HG03469 (cell line): Measurements from ENCODE around the gene CA10.

Experiments
- ATAC-seq: cut with Tn5 transposase; IDR thresholded peaks from one replicate; pipeline ENCODE4 v1.9.1; 2021; ENCODE audit warnings: mild to moderate bottlenecking, moderate library complexity, moderate number of reproducible peaks; ENCODE audit not compliant: unreplicated experiment

CA10 gene

GRCh38 chr17:51890710-51891109 is 267.8 kb downstream of the CA10 start:
- no peak for ATAC-seq

- no peak for ATAC-seq
Measured at GRCh38 chr17:51888816-51889215, 269.7 kb downstream of the CA10 start.

GRCh38 chr17:51876986-51877385 is 281.5 kb downstream of the CA10 start:
- no peak for ATAC-seq

- ATAC-seq = no peak
Measured at GRCh38 chr17:51873302-51873701, 285.2 kb downstream of the CA10 start.

GRCh38 chr17:51869387-51869786 is 289.1 kb downstream of the CA10 start:
- no peak for ATAC-seq

- ATAC-seq = no peak
Measured at GRCh38 chr17:51860954-51861561, 297.5 kb downstream of the CA10 start.

GRCh38 chr17:51857052-51857597 is 301.4 kb downstream of the CA10 start:
- ATAC-seq = no peak

GRCh38 chr17:51855806-51856205 is 302.7 kb downstream of the CA10 start:
- ATAC-seq = no peak

- ATAC-seq = no peak
Measured at GRCh38 chr17:51853857-51854256, 304.7 kb downstream of the CA10 start.

- no peak for ATAC-seq
Measured at GRCh38 chr17:51852603-51853002, 305.9 kb downstream of the CA10 start.

- ATAC-seq = no peak
Measured at GRCh38 chr17:51850201-51850600, 308.3 kb downstream of the CA10 start.

- ATAC-seq = no peak
Measured at GRCh38 chr17:51848451-51848850, 310.1 kb downstream of the CA10 start.

- ATAC-seq = no peak
Measured at GRCh38 chr17:51846566-51846965, 311.9 kb downstream of the CA10 start.

- ATAC-seq = no peak
Measured at GRCh38 chr17:51845776-51846175, 312.7 kb downstream of the CA10 start.

- ATAC-seq = no peak
Measured at GRCh38 chr17:51842763-51843162, 315.8 kb downstream of the CA10 start.

GRCh38 chr17:51841669-51842068 is 316.8 kb downstream of the CA10 start:
- no peak for ATAC-seq

- no peak for ATAC-seq
Measured at GRCh38 chr17:51840688-51841087, 317.8 kb downstream of the CA10 start.

GRCh38 chr17:51833620-51834019 is 324.9 kb downstream of the CA10 start:
- no peak for ATAC-seq

GRCh38 chr17:51833045-51833444 is 325.5 kb downstream of the CA10 start:
- ATAC-seq = no peak

GRCh38 chr17:51830886-51831285 is 327.6 kb downstream of the CA10 start:
- ATAC-seq = no peak

GRCh38 chr17:51830451-51830850 is 328.1 kb downstream of the CA10 start:
- no peak for ATAC-seq

GRCh38 chr17:51828901-51829300 is 329.6 kb downstream of the CA10 start:
- no peak for ATAC-seq

- no peak for ATAC-seq
Measured at GRCh38 chr17:51827140-51827539, 331.4 kb downstream of the CA10 start.
